GM21717 (cell line): ENCODE data around the gene EHMT1.
"Not testable (repeated sequence)": the region's sequence is repeated elsewhere in the genome, so short reads cannot be mapped to it uniquely, and the experiment has no call there.

ENCODE experiments used
- ATAC-seq: cut with Tn5 transposase; IDR thresholded peaks from one replicate; pipeline ENCODE4 v1.9.1; 2021; ENCODE audit warnings: mild to moderate bottlenecking, moderate library complexity; ENCODE audit not compliant: unreplicated experiment

The EHMT1 gene

DNA sequence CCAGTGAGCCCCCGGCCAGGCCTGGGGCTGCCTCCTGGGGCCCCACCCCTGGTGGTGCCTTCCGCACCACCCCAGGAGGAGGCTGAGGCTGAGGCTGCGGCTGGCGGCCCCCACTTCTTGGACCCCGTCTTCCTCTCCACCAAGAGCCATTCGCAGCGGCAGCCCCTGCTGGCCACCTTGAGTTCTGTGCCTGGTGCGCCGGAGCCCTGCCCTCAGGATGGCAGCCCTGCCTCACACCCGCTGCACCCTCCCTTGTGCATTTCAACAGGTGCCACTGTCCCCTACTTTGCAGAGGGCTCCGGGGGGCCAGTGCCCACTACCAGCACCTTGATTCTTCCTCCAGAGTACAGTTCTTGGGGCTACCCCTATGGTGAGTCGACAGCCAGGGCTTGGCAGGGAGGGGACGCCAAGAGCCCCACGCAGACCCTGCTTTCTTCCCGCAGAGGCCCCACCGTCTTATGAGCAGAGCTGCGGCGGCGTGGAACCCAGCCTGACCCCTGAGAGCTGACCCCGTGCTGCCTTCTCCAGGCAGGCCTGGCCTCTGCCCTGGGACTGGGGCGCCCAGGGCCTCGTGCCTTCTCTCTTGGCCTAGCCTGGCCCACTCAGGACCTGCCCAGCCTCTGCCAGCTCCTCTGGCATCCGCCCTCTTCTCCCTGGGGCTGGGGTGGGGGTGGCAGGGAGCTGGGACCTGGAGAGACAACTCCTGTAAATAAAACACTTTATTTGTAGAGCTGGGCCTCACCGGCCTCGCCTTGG lies 4.0 kb upstream of the EHMT1 start:
- no peak for ATAC-seq

DNA sequence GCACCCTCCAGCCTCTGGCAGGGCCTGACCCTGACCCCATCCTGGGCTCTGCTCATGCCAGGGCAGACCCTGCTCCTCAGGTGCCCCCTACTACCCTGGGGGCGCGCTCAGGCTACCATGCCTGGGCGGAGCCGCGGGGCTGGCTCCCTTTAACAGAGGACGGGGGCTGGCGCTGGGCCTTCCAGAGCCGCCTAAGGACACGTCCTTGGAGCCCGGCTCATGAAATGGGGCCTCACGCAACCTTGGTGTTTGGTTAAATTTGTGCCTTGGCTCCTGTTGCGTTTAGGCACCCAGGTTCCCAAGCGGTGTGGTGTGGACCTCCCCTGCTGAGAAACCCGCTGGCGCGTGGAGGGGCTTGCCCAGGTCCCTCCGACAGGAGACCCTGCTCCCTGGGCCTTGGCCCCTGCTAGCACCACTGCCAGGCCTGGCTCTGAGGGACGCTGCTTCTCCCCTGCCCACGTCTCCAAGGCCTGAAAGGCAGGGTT lies 3.4 kb upstream of the EHMT1 start:
- ATAC-seq, result no peak

- ATAC-seq, result peak; percentile 9
These were observed 639 bp downstream of the EHMT1 start for GRCh38 chr9:137619240-137620047.

DNA sequence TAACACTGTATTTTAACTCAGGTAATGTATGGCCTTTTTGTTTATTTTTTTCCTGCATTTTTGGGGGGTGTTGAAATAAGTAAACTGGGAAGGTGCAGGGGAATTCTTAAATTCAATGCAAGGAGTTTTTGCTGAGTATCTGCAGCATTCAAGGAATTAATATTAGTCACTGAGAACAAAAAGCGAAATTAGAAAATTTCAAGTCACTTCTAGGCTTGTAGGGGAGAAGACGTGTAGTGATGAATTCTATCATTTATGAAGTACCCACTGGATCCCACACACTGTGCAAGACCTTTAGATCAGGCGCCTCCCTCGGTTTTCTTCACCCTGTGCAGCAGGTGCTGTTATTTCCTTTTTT lies 1.2 kb downstream of the EHMT1 start:
- ATAC-seq, result no peak

GRCh38 chr9:137620581-137620980 lies 1.8 kb downstream of the EHMT1 start:
- no peak for ATAC-seq

- ATAC-seq, result no peak
These were observed 2.4 kb downstream of the EHMT1 start for GRCh38 chr9:137621131-137621757.

DNA sequence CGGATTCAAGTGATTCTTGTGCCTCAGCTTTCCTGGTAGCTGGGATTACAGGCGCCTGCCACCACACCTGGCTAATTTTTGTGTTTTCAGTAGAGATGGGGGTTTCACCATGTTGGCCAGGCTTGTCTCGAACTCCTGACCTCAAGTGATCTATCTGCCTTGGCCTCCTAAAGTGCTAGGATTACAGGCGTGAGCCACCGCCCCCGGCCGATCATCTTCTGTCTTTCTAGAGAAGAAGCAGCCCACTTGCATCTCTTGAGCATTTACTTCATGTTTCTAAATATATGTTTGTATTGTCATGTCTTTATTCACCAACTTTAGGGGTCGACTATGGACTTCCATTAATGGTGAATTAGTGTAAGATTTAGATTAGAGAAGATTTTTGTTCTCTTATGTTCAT lies 3.4 kb downstream of the EHMT1 start:
- not testable (repeated sequence) for ATAC-seq

- no peak for ATAC-seq
These were observed 7.7 kb downstream of the EHMT1 start for GRCh38 chr9:137626464-137626863.

DNA sequence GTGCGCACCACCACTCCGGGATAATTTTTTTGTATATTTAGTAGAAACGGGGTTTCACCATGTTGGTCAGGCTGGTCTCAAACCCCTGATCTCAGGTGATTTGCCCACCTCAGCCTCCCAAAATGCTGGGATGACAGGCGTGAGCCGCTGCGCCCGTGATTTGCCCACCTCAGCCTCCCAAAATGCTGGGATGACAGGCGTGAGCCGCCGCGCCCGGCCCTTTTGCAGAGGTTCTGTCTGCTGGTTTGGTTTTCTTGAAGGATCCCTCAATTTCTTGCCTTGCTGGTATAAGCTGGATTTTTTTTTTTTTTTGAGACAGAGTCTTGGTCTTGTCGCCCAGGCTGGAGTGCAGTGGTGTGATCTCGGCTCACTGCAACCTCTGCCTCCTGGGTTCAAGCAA lies 8.6 kb downstream of the EHMT1 start:
- ATAC-seq, result not testable (repeated sequence)

DNA sequence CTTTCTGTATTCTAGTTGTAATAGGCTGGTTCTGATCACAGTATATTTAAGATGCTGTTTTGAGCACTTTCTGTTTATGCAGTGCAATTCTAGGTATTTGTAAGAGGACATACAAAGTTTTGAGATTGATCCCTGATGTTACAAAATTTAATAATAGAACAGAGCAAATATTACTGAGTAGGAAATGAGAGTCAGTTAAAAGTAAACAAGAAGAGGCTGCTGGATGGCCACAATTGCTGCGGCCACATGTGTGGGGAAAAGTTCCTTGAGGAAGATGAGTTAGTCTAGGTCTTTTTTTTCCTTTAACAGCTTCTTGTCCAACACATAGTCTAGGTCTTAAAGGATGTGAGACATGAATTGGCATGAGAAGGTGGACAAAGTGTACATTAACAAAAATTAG lies 11.3 kb downstream of the EHMT1 start:
- no peak for ATAC-seq

- no peak for ATAC-seq
These were observed 11.9 kb downstream of the EHMT1 start for GRCh38 chr9:137630679-137631078.

DNA sequence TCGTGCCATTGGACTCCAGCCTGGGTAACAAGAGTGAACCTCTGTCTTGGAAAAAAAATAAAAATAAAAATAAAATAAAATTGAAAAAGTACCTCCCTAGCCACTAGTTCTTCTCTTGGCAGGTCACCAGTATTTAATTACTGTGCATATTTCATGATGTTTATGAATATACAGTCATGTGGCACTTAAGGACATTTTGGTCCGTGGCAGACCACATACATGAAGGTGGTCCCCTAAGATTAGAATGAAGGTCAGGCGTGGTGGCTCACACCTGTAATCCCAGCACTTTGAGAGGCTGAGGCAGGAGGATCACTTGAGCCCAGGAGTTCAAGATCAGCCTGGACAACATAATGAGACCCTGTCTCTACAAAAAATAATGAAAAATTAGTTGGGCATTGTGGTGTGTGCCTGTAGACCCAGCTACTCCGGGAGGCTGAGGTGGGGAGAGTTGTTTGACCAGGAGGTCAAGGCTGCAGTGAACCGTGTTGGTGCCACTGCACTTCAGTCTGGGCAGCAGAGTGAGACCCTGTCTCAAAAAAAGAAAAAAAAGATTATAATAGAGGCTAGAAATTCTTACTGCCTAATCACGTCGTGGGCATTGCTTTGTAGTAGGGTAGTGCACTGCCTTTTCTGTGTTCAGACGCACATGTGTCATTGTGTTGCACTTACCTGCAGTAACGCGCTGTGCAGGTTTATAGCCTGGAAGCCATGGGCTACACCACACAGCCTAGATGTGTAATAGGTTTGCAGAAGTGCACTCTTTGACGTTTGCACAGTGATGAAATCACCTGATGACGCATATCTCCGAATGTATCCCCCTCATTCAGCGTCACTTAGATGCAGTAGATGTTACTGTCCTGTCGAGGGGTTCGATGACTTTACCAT lies 12.8 kb downstream of the EHMT1 start:
- ATAC-seq, result no peak

- no peak for ATAC-seq
These were observed 13.7 kb downstream of the EHMT1 start for GRCh38 chr9:137632230-137633161.

DNA sequence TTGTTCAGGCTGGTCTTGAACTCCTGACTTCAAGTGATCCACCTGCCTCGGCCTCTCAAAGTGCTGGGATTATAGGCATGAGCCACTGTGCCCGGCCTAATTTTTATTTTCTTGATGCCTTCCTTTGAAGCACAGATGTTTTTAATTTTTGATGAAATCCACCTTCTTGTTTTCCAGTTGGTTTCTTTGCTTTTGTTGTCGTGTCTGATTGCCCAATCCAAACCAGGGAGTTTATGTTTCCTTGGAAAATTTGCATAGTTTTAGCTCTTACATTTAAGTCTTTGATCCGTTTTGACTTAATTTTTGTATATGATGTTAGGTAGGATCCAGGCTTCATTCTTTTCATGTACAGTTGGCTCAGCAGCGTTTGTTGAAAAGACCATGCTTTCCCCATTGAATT lies 15.2 kb downstream of the EHMT1 start:
- ATAC-seq, result no peak

GRCh38 chr9:137638680-137639079 lies 19.9 kb downstream of the EHMT1 start:
- no peak for ATAC-seq

DNA sequence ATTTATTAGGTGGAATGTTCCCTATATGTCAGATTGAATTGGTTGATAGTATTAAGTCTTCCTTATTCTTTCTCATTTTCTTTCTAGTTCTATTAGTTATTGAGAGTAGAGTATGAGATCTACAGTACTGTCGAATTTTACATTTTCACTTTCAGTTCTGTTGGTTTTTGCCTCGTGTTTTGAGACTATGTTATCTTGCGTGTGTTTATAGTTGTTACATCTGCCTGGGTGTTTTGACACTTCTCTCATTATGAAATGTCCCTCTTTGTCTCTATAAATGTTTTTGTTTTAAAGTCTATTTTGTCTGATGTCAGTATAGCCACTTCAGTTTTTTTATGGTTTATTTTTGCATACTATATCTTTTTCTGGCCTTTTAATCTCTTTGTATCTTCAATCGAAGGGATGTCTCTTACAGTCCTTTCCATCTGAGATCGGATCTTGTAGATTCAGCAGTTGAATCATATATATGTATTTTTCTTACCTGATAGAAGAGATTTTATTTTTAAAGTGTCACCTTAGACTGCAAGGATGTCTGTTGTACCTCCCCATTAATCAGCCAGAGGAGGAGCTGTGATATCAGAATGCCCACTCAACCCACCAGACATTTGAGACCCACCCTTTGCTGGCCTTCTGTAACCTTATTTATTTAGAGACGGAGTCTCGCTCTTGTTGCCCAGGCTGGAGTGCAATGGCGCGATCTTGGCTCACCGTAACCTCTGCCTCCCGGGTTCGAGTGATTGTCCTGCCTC lies 20.7 kb downstream of the EHMT1 start:
- peak; percentile 61 for ATAC-seq

DNA sequence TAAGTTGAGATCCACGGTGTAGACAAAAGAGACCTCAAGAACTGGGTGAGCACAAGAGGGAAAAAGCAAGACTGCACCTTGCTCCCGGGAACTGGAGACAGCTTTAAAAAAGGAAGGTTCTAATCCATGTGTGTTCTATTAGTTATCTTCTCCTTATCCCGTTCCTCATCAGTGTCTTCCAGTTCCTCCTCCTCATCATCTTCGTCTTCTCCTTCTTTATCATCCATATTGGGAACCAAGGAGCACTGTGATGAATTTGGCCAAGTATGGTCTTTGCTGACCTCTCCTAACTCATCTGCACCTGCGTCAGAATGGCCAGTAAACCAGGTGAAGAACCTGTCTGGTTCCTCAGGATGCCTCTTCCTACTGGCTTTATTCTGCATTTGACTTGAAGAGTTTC lies 22.1 kb downstream of the EHMT1 start:
- no peak for ATAC-seq

GRCh38 chr9:137642118-137642601 lies 23.4 kb downstream of the EHMT1 start:
- no peak for ATAC-seq

GRCh38 chr9:137642892-137643291 lies 24.1 kb downstream of the EHMT1 start:
- no peak for ATAC-seq
